Measurements from ENCODE around the gene FIBIN. TPM values are rescaled to one million over a fixed set of nuclear protein-coding genes. Genes with fewer than 3 reads are reported as not detected.

The FIBIN gene
- total and polyA plus RNA-seq, 11 donors, result 5.4 to 16.4 (median 7.5) TPM

GRCh38 chr11:27020751-27021150 lies 26.8 kb downstream of the FIBIN start:
- Histone ChIP-seq H3K4me1 (peaks cover 0 to 5% (median 0%) of the 10 kb centered on the region in 12 donors), H3K4me3 (no peak overlapping the region), H3K36me3 (no peaks in the 10 kb centered on the region), H3K9me3 (no peaks in the 10 kb centered on the region), H3K27ac (no peak overlapping the region), H3K27me3 (no peaks in the 10 kb centered on the region)
- intact Hi-C loops (cut with DNase I), result no loop called here
- WGBS, 4 donors, result 49 to 57% (median 50%) methylated on average over 2 of the region's 2 CpGs
- TF ChIP-seq POLR2A (IDR thresholded peaks at IDR 0.05), result no peak
- TF ChIP-seq CTCF (IDR thresholded peaks at IDR 0.05), result no peak
- ATAC-seq (no peak), DNase-seq (no peak)

- no peak overlapping the region for H3K27ac ChIP-seq
- TF ChIP-seq CTCF (IDR thresholded peaks at IDR 0.05) (no peak), POLR2A (IDR thresholded peaks at IDR 0.05) (no peak)
- WGBS, 4 donors, result 74 to 84% (median 80%) methylated on average over 1 of the region's 1 CpG
- no peaks in the 10 kb centered on the region for H3K36me3 ChIP-seq
- ATAC-seq (no peak), DNase-seq (no peak)
- H3K27me3 ChIP-seq, result no peaks in the 10 kb centered on the region
- H3K9me3 ChIP-seq, result no peaks in the 10 kb centered on the region
- H3K4me3 ChIP-seq, result no peak overlapping the region
- intact Hi-C loops (cut with DNase I), result no loop called here
- peaks cover 0 to 5% (median 0%) of the 10 kb centered on the region in 12 donors for H3K4me1 ChIP-seq
Measured at GRCh38 chr11:27022659-27023251, 28.8 kb downstream of the FIBIN start.

DNA sequence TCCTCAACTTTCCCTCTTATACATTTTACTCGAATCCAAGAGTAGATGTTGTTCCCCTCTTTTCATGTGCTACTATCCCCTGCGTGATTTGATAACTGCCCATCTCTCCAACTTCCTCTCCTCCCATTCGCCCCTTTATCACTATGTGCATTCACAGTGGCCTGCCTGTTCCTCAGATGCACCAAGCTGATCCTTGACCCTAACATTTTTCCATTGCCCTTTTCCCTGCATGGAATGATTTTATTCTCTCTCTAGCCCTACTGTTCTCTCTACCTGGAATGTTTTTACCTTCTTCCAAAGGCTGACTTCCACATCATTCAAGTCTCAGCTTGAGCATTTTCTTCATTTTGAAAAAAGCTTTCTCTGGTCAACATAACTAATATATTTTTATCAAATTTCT lies 31.0 kb downstream of the FIBIN start:
- intact Hi-C loops (cut with DNase I), result no loop called here
- Histone ChIP-seq H3K4me1 (peaks cover 0 to 6% (median 0%) of the 10 kb centered on the region in 12 donors), H3K36me3 (no peaks in the 10 kb centered on the region), H3K9me3 (peaks cover 0 to 2% (median 0%) of the 10 kb centered on the region in 12 donors), H3K27me3 (no peaks in the 10 kb centered on the region), H3K4me3 (no peak overlapping the region), H3K27ac (no peak overlapping the region)
- TF ChIP-seq POLR2A (IDR thresholded peaks at IDR 0.05) (no peak), CTCF (IDR thresholded peaks at IDR 0.05) (no peak)
- ATAC-seq (no peak), DNase-seq (no peak)
- 71 to 80% (median 76%) methylated on average over 3 of the region's 3 CpGs for WGBS, 4 donors

- ATAC-seq, result no peak
- WGBS, 4 donors, result 81 to 90% (median 86%) methylated on average over 6 of the region's 6 CpGs
- intact Hi-C loops (cut with DNase I), result no loop called here
- H3K9me3 ChIP-seq, result peaks cover 0 to 2% (median 0%) of the 10 kb centered on the region in 12 donors
- H3K4me1 ChIP-seq, result peaks cover 0 to 6% (median 0%) of the 10 kb centered on the region in 12 donors
- TF ChIP-seq POLR2A (IDR thresholded peaks at IDR 0.05) (no peak), CTCF (IDR thresholded peaks at IDR 0.05) (no peak)
- no peak overlapping the region for H3K27ac ChIP-seq
- H3K27me3 ChIP-seq, result no peaks in the 10 kb centered on the region
- no peaks in the 10 kb centered on the region for H3K36me3 ChIP-seq
- no peak overlapping the region for H3K4me3 ChIP-seq
- DNase-seq, result no peak
Measured at GRCh38 chr11:27025312-27025955, 31.5 kb downstream of the FIBIN start.

Data from heart left ventricle (tissue), 16 donors.